ENCODE measurements around the gene FBXL17.
"Not testable (repeated sequence)": the region's sequence is repeated elsewhere in the genome, so short reads cannot be mapped to it uniquely, and the experiment has no call there.

FBXL17 gene

GRCh38 chr5:108381954-108382783, at the start of gene FBXL17:
Gene FBXL17, minus strand, starts transcription at chr5:108382098.
- DNase-seq (ENCODE audit: low read depth, low spot score), result peak; percentile 66

- DNase-seq (ENCODE audit: low read depth, low spot score), result no peak
These were observed 49.2 kb upstream of the FBXL17 start for GRCh38 chr5:108430931-108431608.

- DNase-seq (ENCODE audit: low read depth, low spot score), result no peak
These were observed 39.8 kb upstream of the FBXL17 start for GRCh38 chr5:108421713-108422112.

GRCh38 chr5:108420755-108421154, 38.9 kb upstream of the FBXL17 start:
- no peak for DNase-seq (ENCODE audit: low read depth, low spot score)

- DNase-seq (ENCODE audit: low read depth, low spot score), result no peak
These were observed 38.3 kb upstream of the FBXL17 start for GRCh38 chr5:108420158-108420557.

- DNase-seq (ENCODE audit: low read depth, low spot score), result no peak
These were observed 36.3 kb upstream of the FBXL17 start for GRCh38 chr5:108418197-108418596.

- no peak for DNase-seq (ENCODE audit: low read depth, low spot score)
These were observed 35.3 kb upstream of the FBXL17 start for GRCh38 chr5:108417166-108417670.

GRCh38 chr5:108415726-108416125, 33.8 kb upstream of the FBXL17 start:
- no peak for DNase-seq (ENCODE audit: low read depth, low spot score)

GRCh38 chr5:108409786-108410185, 27.9 kb upstream of the FBXL17 start:
- no peak for DNase-seq (ENCODE audit: low read depth, low spot score)

- not testable (repeated sequence) for DNase-seq (ENCODE audit: low read depth, low spot score)
These were observed 23.3 kb upstream of the FBXL17 start for GRCh38 chr5:108405201-108405600.

- no peak for DNase-seq (ENCODE audit: low read depth, low spot score)
These were observed 17.1 kb upstream of the FBXL17 start for GRCh38 chr5:108398964-108399363.

- DNase-seq (ENCODE audit: low read depth, low spot score), result not testable (repeated sequence)
These were observed 14.9 kb upstream of the FBXL17 start for GRCh38 chr5:108396837-108397236.

GRCh38 chr5:108387758-108388157, 5.9 kb upstream of the FBXL17 start:
- DNase-seq (ENCODE audit: low read depth, low spot score), result no peak

- DNase-seq (ENCODE audit: low read depth, low spot score), result no peak
These were observed 4.6 kb upstream of the FBXL17 start for GRCh38 chr5:108386345-108387061.

- DNase-seq (ENCODE audit: low read depth, low spot score), result no peak
These were observed 2.8 kb upstream of the FBXL17 start for GRCh38 chr5:108384741-108385140.

GRCh38 chr5:108382784-108383330, 959 bp upstream of the FBXL17 start:
- DNase-seq (ENCODE audit: low read depth, low spot score), result peak; percentile 6

- peak; percentile 26 for DNase-seq (ENCODE audit: low read depth, low spot score)
These were observed 446 bp downstream of the FBXL17 start for GRCh38 chr5:108381350-108381953.

- peak; percentile 2 for DNase-seq (ENCODE audit: low read depth, low spot score)
These were observed 1.2 kb downstream of the FBXL17 start for GRCh38 chr5:108380531-108381349.

- DNase-seq (ENCODE audit: low read depth, low spot score), result no peak
These were observed 2.0 kb downstream of the FBXL17 start for GRCh38 chr5:108379722-108380530.

- no peak for DNase-seq (ENCODE audit: low read depth, low spot score)
These were observed 6.1 kb downstream of the FBXL17 start for GRCh38 chr5:108375768-108376167.
